Keratinocyte (primary cell): ENCODE measurements around the gene EFCAB8.

Source experiments
- EZH2 ChIP-seq: IDR thresholded peaks from one replicate; pipeline ENCODE4 v1.6.1; 2012; ENCODE audit warnings: inconsistent platforms, mild to moderate bottlenecking, low read length, moderate library complexity
- TF ChIP-seq, protein P1 (sequence below), 3 experiments: IDR thresholded peaks in 1 of 3; conservative IDR thresholded peaks in 1 of 3; optimal IDR thresholded peaks in 1 of 3; 2 replicates in 2 of 3; 3 replicates in 1 of 3; pipeline versions ENCODE3 to v1.5.1; 2011; ENCODE audit warnings: low read length in 3 of 3, mild to moderate bottlenecking in 3 of 3, moderate library complexity in 2 of 3, control low read depth in 1 of 3, inconsistent platforms in 1 of 3; ENCODE audit not compliant: insufficient read depth in 2 of 3; ENCODE audit errors: extremely low read depth in 1 of 3

DNA sequence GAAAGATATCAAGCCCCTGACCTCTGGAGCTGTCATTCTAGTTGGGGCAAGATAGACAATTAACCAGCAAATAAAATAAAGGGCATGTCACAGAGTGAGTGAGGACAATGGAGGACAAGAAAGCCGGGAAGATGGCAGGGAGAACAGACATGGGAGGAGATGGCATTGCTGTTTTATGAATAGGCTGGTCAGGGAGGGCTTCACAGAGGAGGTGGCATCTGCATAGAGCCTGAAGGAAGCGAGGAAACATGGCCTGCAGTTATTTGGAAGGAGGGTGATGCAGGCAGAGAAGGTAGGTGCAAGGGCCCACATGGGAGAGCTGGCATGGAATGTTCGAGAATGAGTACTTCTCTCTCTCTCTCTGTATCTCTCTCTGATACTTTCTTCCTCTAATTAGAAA is 63.7 kb downstream of the EFCAB8 start:
- TF ChIP-seq, protein P1, sequence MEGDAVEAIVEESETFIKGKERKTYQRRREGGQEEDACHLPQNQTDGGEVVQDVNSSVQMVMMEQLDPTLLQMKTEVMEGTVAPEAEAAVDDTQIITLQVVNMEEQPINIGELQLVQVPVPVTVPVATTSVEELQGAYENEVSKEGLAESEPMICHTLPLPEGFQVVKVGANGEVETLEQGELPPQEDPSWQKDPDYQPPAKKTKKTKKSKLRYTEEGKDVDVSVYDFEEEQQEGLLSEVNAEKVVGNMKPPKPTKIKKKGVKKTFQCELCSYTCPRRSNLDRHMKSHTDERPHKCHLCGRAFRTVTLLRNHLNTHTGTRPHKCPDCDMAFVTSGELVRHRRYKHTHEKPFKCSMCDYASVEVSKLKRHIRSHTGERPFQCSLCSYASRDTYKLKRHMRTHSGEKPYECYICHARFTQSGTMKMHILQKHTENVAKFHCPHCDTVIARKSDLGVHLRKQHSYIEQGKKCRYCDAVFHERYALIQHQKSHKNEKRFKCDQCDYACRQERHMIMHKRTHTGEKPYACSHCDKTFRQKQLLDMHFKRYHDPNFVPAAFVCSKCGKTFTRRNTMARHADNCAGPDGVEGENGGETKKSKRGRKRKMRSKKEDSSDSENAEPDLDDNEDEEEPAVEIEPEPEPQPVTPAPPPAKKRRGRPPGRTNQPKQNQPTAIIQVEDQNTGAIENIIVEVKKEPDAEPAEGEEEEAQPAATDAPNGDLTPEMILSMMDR (optimal IDR thresholded peaks at IDR 0.05 in 1 of 3, IDR thresholded peaks at IDR 0.05 in 1 of 3, conservative IDR thresholded peaks at IDR 0.05 in 1 of 3; ENCODE audit: extremely low read depth in 1 of 3, insufficient read depth in 2 of 3, low read length in 3 of 3), result no peak
- TF ChIP-seq EZH2, result no peak
